ENCODE data around the gene SIL1.

GRCh38 chr5:139178589-139178917 is 19.6 kb downstream of the SIL1 start:
- no peak for TF ChIP-seq CTCF (IDR thresholded peaks at IDR 0.05; ENCODE audit: low read length)
- no peak for TF ChIP-seq EZH2 (IDR thresholded peaks at IDR 0.05; ENCODE audit: borderline replicate concordance, low read length)

Data from OCI-LY1 (cell line).